ENCODE results near the gene TMEM187.

DNA sequence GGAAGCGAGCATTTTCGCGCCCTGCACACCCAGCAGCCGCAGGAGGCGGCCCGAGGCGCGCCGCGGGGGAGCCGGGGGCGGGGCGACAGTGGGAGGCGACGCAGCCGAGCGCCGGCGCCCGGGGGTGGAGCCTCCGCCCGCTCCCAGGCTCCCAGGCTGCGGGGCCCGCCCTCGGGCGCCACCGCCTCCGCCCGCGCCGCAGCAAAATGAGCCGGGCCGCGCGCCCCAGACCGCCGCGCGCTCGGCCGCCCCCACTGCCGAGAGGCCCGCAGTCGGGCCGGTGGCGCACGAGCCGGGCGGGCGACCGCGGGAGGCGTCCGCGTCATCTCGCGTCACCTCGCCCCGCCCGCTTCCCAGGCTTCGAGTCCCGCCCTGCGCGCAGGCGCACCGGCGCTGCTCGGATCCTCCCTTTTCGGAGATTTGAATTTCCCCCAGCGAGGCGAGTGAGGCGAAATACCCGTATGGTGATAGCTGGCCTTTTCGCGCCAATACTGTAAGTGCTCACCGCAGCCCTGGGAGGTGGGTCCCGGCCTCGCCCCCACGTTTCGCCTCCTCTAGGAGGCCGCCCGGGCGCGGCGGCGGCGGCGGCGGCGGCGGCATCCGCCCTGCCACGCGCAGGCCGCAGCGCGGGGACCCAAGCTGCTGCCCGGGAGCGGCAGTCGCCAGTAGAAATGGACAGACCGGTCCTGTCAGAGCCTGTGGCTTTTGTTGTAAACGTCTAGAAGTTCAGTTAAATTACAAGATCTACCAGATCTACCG lies at the start of gene TMEM187:
- TF ChIP-seq CTCF (IDR thresholded peaks at IDR 0.05): peak in 1 of 3 donors; percentile 6
- TF ChIP-seq EP300 (IDR thresholded peaks at IDR 0.05): no peak

All from ovary (tissue), 3 donors.